ENCODE measurements around the gene GPR21.

DNA sequence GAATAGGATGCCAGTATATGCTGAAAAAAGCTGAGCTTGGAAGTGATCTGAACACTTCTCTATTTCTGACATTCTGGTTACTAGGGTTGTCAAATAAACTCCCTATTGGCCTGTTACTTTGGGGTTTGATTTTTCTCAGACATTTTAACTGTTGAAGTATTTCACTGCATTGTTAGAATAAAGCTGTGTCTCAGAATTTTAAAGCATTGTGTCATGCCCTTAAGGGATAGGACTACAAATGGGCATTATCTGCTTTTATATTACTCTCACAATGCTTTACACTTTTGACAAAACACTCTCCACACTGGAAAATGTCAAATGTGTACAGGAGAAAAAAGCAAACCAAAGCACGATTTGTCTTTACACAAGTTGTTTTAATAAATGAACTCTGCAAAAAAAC is 16.8 kb upstream of the GPR21 start:
- TF ChIP-seq CTCF (IDR thresholded peaks at IDR 0.05): no peak
- no peak for TF ChIP-seq EZH2 (IDR thresholded peaks at IDR 0.05)

Measured in neural progenitor cell (in vitro differentiated cells).